ENCODE measurements around the gene SSPN.
A peak's percentile ranks its signal among the peaks of the same experiment; 100 is the strongest.

DNA sequence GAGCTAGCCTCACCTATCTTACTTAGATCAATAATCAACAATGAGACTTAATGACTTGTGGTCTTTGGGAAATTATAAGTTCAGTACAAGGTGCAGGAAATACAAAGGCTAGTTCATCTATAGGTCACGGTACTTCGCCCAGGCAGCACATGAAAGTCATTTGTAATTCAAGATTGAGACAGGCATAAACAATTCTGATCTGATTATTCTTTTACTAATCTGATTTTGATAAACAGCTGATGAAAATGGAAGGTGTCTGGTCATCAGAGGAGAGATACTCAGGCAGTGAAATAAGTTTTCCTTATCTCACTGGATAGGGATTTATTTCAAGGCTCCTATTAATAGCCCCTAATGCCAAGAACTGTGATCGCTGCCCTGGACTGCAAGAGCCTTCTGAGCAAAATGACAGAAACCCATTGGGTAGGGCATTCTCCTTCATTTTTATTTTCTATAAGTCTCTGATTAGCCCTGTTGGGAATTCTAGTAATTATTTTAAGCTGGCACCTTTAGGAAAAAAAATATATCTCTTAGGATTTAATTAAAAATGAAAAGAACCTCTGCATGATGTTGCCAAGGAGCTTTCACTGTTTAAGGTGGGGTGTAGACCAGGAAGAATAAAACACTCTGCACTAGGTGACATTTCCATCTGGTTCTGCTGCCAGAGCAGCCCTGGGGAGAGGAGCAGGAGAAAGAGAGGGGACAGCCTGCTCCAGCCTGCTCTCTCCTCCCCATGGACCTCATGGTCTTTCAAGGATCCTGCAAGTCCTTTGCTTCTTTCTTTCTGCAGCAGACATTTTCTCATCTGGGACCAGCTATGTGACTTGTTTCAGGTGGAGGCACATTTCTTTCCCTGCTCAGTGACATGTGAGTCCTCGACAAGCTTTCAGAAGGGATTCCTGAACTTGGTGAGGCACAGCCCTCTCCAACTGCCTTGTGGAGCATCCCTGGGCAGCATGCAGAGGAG lies 44.8 kb downstream of the SSPN start:
- no peak for TF ChIP-seq ESRRG (CRISPR knock-in tag; IDR thresholded peaks at IDR 0.05)
- TF ChIP-seq BACH2 (CRISPR knock-in tag; IDR thresholded peaks at IDR 0.05; ENCODE audit: borderline replicate concordance) = no peak
- TF ChIP-seq SNAI2 (CRISPR knock-in tag; IDR thresholded peaks at IDR 0.05) = no peak
- TF ChIP-seq, protein P1, sequence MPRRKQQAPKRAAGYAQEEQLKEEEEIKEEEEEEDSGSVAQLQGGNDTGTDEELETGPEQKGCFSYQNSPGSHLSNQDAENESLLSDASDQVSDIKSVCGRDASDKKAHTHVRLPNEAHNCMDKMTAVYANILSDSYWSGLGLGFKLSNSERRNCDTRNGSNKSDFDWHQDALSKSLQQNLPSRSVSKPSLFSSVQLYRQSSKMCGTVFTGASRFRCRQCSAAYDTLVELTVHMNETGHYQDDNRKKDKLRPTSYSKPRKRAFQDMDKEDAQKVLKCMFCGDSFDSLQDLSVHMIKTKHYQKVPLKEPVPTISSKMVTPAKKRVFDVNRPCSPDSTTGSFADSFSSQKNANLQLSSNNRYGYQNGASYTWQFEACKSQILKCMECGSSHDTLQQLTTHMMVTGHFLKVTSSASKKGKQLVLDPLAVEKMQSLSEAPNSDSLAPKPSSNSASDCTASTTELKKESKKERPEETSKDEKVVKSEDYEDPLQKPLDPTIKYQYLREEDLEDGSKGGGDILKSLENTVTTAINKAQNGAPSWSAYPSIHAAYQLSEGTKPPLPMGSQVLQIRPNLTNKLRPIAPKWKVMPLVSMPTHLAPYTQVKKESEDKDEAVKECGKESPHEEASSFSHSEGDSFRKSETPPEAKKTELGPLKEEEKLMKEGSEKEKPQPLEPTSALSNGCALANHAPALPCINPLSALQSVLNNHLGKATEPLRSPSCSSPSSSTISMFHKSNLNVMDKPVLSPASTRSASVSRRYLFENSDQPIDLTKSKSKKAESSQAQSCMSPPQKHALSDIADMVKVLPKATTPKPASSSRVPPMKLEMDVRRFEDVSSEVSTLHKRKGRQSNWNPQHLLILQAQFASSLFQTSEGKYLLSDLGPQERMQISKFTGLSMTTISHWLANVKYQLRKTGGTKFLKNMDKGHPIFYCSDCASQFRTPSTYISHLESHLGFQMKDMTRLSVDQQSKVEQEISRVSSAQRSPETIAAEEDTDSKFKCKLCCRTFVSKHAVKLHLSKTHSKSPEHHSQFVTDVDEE (CRISPR knock-in tag; IDR thresholded peaks at IDR 0.05) = peak; percentile 22

All from SK-N-SH treated with all-trans-retinoic acid at 6 μM for 48 hours (cell line).